Stimulated activated CD8-positive, alpha-beta memory T cell treated with anti-CD3 and anti-CD28 coated beads, Interleukin-7, amount 100 ng/mL, for 48 hours (primary cell): ENCODE results near the gene F2.
"Not testable (repeated sequence)": the region's sequence is repeated elsewhere in the genome, so short reads cannot be mapped to it uniquely, and the experiment has no call there.

ENCODE experiments used
- DNase-seq, 2 donors: peaks; one replicate each; pipeline ENCODE4 v3.0.0-alpha.2; 2020; ENCODE audit warnings: low read depth in 1 of 2; ENCODE audit errors: extremely low read depth in 1 of 2

Gene F2

GRCh38 chr11:46711303-46711702 is 7.7 kb upstream of the F2 start:
- DNase-seq, result no peak

- DNase-seq, result no peak
These were observed 6.0 kb upstream of the F2 start for GRCh38 chr11:46712874-46713576.

- not testable (repeated sequence) for DNase-seq
These were observed 1.2 kb upstream of the F2 start for GRCh38 chr11:46717825-46718154.

GRCh38 chr11:46718155-46719019 is 626 bp upstream of the F2 start:
- DNase-seq, result no peak

- no peak for DNase-seq
These were observed 668 bp downstream of the F2 start for GRCh38 chr11:46719543-46720218.

- DNase-seq, result no peak
These were observed 2.3 kb downstream of the F2 start for GRCh38 chr11:46721286-46721685.

- no peak for DNase-seq
These were observed 3.7 kb downstream of the F2 start for GRCh38 chr11:46722566-46723358.

- no peak for DNase-seq
These were observed 4.3 kb downstream of the F2 start for GRCh38 chr11:46723359-46723680.

- no peak for DNase-seq
These were observed 5.1 kb downstream of the F2 start for GRCh38 chr11:46724088-46724487.

- DNase-seq, result no peak
These were observed 6.6 kb downstream of the F2 start for GRCh38 chr11:46725338-46726205.

- no peak for DNase-seq
These were observed 7.3 kb downstream of the F2 start for GRCh38 chr11:46726206-46726862.

- DNase-seq, result no peak
These were observed 9.1 kb downstream of the F2 start for GRCh38 chr11:46727952-46728658.

GRCh38 chr11:46728659-46729040 is 9.6 kb downstream of the F2 start:
- no peak for DNase-seq

GRCh38 chr11:46729110-46730027 is 10.4 kb downstream of the F2 start:
- DNase-seq, result no peak

- DNase-seq, result no peak
These were observed 12.5 kb downstream of the F2 start for GRCh38 chr11:46731545-46731944.

- DNase-seq, result no peak
These were observed 14.2 kb downstream of the F2 start for GRCh38 chr11:46733234-46733633.

- DNase-seq, result no peak
These were observed 17.1 kb downstream of the F2 start for GRCh38 chr11:46736146-46736545.

GRCh38 chr11:46736615-46737014 is 17.6 kb downstream of the F2 start:
- no peak for DNase-seq
